GM18505 (cell line): ENCODE data around the gene AFAP1.

Source experiments
- ATAC-seq: cut with Tn5 transposase; IDR thresholded peaks from one replicate; pipeline ENCODE4 v1.9.1; 2021; ENCODE audit not compliant: unreplicated experiment
- POLR2A ChIP-seq: IDR thresholded peaks from 4 replicates; pipeline ENCODE4 v1.6.1; 2011; ENCODE audit warnings: borderline replicate concordance; ENCODE audit not compliant: insufficient read depth, insufficient read length; ENCODE audit errors: extremely low read depth

The AFAP1 gene

GRCh38 chr4:7897811-7898210, 41.9 kb downstream of the AFAP1 start:
- TF ChIP-seq POLR2A = no peak
- ATAC-seq = no peak

GRCh38 chr4:7894677-7895181, 44.9 kb downstream of the AFAP1 start:
- TF ChIP-seq POLR2A = no peak

DNA sequence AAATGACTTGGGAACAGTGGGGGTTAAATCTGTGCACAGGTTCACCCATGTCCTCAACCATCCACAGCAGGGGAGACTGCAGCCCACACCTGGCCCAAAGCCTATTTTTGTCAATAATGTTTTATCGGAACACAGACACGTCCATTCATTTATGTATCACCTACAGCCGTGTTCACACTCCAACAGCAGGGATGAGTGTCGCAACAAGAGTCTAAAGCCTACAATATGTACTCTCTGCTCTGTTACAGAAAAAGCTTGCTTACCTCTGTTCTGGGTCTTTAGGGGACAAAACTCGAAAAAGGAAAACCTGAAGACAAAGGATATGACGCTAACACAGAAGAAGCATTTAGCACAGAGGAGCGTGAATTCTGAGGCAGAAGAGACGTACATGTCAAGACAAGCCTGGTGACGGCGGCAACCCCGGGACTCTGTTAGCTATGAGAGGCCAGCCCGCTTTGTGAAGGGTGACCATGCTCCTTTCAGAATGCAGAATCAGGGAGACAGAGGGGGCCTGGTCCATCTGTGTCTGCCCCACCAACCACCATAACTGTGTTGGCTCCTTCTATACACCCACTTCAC, 45.5 kb downstream of the AFAP1 start:
- TF ChIP-seq POLR2A = no peak

More at GRCh38 chr4:7894677-7895181, 44.9 kb downstream of the AFAP1 start:
- ATAC-seq = no peak

GRCh38 chr4:7893539-7893938, 46.1 kb downstream of the AFAP1 start:
- no peak for ATAC-seq
- no peak for TF ChIP-seq POLR2A

More for the DNA sequence above, 45.5 kb downstream of the AFAP1 start:
- no peak for ATAC-seq

GRCh38 chr4:7892212-7893019, 47.2 kb downstream of the AFAP1 start:
- TF ChIP-seq POLR2A = no peak
- no peak for ATAC-seq

- ATAC-seq = no peak
- no peak for TF ChIP-seq POLR2A
Measured at GRCh38 chr4:7890635-7891393, 48.8 kb downstream of the AFAP1 start.

DNA sequence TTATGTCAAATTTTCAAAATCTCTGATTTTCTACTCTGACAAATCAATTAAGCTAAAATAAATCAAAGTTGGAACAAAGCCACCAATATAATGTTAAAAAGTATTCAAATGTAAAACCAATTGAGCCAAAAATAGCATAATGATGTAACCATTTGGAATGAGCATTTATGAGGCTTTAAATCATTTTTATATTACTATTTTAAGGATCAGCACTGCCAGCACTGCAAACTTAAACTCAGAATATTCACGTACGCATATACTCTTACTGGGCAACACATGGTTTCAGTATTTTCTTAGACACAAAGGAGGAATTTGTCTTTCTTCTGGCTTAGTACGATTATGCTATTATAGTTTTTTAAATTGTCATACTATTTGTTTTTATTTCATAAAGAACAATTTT, 52.2 kb downstream of the AFAP1 start:
- no peak for TF ChIP-seq POLR2A
- ATAC-seq = no peak

DNA sequence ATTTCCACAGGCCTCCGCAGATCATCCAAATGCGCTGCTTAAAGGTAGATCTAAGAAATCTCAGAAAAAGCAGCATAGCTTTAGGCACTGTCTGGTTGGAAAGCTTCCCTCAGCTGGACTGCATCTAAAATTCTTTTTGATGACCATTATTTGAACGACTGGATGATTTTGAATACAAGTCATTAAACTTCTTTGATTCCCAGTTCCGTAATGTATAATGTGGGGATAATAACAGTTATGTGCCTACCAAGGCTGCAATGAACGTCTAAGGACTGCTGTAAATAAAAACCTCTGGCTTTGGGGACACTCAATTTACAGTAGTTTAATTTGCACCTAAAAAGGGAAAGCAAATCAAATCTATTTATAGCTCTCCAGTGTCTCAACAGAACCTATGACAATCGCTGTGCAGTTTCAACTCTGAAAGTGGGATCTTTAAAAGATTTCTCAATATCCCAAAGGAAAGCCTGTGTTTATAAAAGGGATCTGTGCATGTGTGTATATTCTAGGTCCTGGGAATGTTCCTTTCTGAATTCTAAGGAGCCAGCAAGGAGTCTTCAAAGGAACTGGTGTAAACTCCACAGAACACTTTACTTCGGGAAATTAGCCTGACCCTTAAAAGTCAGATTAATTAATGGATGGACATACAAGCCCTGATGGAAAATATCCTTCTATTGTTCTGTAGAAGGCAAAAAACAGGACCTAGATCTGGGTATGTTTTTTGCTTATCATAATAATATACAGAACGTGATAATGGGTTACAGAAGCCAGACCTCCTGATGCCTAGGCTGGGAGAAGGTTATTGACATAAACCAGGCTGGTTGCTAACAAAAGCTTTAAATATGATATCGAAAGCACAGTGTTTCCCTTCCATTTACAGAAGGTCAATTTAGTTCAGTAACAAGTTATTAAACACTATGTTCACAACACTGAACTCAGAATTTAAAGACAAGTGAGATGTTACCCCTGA, 53.4 kb downstream of the AFAP1 start:
- no peak for TF ChIP-seq POLR2A
- no peak for ATAC-seq

DNA sequence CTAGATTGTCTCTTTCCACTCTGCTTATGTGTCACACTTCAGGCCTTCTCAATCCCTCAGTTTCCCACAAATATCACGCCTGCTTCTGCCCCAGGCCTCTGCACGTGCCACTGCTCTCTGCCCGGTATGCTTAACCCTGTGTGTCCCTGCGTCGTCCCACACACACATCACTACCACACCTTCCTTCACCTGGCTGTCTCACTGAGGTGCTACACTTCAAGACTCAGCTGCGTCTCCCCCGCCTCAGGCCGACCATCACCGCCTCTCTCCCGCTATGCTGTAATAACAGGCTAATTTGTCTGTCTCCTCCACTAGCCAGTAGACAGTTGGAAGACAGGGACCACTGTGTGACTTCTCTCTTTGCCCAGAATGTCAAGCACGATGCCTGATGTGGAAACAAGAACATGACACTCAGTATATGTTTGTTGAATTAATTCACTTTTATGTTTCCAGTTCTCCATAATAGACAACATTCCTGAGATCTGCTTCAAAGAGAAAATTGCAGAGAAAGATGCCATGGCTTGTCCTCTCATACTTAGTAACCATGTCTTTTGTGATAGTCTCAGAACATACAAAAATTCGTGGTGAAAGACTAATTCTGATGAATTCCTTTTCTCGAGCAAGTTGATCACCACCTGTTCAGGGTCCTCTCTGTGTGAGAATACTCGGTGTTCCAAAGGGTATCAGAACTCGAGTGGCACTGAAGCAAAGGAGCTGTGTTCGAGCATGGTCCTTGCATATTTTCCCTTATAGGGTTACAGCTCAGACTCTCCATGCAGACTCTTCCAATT, 54.2 kb downstream of the AFAP1 start:
- no peak for TF ChIP-seq POLR2A
- ATAC-seq = no peak

- no peak for TF ChIP-seq POLR2A
- no peak for ATAC-seq
Measured at GRCh38 chr4:7880683-7881082, 59.0 kb downstream of the AFAP1 start.

DNA sequence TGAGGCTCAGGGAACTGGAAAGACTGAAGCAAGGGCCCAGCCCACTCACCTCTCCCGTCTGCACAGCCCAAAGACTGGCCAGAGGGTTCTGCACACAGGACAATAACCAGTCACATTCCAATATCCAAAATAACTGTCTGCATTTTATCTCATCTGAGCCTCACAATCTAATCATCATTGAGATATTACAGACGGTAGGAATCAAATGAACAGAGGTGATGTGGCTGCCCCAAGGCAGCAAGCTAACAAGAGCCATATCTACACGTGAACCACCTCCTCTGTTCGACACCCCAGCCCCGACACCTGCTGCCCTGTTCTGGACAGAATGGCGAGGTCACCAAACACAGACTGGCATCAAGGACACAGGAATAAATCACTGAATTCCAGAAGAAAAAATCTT, 60.5 kb downstream of the AFAP1 start:
- no peak for ATAC-seq
- TF ChIP-seq POLR2A = no peak

DNA sequence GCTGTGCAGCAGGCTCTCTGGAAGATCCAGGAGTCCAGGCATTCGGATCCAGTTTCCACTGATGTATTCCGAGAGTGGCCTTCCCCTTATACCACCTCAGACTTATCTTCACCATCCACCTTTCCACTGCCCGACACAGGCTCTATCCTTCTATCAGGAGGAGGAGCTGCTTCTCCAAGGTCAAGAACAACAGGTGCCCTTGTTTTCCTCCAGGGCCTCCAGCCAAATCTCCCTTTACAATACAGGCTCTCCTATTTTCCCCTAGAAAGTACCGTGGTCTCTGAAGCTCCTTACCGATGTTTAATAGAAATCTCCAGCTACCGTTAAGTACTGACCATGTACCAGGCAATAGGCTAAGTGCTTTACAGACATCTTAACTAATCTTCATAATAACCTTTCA, 61.3 kb downstream of the AFAP1 start:
- no peak for TF ChIP-seq POLR2A
- no peak for ATAC-seq
